BE2C (cell line): ENCODE measurements around the gene NCLN.
A peak's percentile ranks its signal among the peaks of the same experiment; 100 is the strongest.

Experiments
- DNase-seq: peaks from one replicate; pipeline ENCODE4 v3.0.0-alpha.2; 2020
- H3K27me3 ChIP-seq: fragments of 250-450 bp; sonication (Bioruptor Pico); 2 replicates; pipeline ENCODE4 v1.5.1; 2020; ENCODE audit warnings: mild to moderate bottlenecking
- H3K36me3 ChIP-seq: fragments of 250-450 bp; sonication (Bioruptor Pico); 2 replicates; pipeline ENCODE4 v1.5.1; 2020; ENCODE audit warnings: mild to moderate bottlenecking
- H3K4me1 ChIP-seq: fragments of 250-450 bp; sonication (Bioruptor Pico); 2 replicates; pipeline ENCODE4 v1.5.1; 2020
- H3K4me3 ChIP-seq: 2 replicates; pipeline ENCODE4 v1.5.1; 2011; ENCODE audit warnings: low read depth, low read length
- H3K9me3 ChIP-seq: fragments of 250-450 bp; sonication (Bioruptor Pico); 2 replicates; pipeline ENCODE4 v1.5.1; 2020
- CTCF ChIP-seq: IDR thresholded peaks from 2 replicates; pipeline ENCODE4 v1.5.1; 2012; ENCODE audit warnings: mild to moderate bottlenecking, low read depth, low read length

NCLN gene

GRCh38 chr19:3140667-3141038, 45.1 kb upstream of the NCLN start:
- no peak overlapping the region for H3K4me3 ChIP-seq
- DNase-seq: no peak
- H3K36me3 ChIP-seq: no peaks in the 10 kb centered on the region
- H3K27me3 ChIP-seq: no peaks in the 10 kb centered on the region
- H3K4me1 ChIP-seq: no peaks in the 10 kb centered on the region
- no peak for TF ChIP-seq CTCF
- no peaks in the 10 kb centered on the region for H3K9me3 ChIP-seq

GRCh38 chr19:3142292-3142670, 43.4 kb upstream of the NCLN start:
- no peaks in the 10 kb centered on the region for H3K4me1 ChIP-seq
- no peaks in the 10 kb centered on the region for H3K36me3 ChIP-seq
- no peaks in the 10 kb centered on the region for H3K27me3 ChIP-seq
- DNase-seq: no peak
- TF ChIP-seq CTCF: no peak
- no peak overlapping the region for H3K4me3 ChIP-seq
- no peaks in the 10 kb centered on the region for H3K9me3 ChIP-seq

- Histone ChIP-seq H3K4me1 (no peaks in the 10 kb centered on the region), H3K27me3 (no peaks in the 10 kb centered on the region), H3K9me3 (no peaks in the 10 kb centered on the region), H3K36me3 (no peaks in the 10 kb centered on the region), H3K4me3 (no peak overlapping the region)
- no peak for TF ChIP-seq CTCF
- no peak for DNase-seq
Measured at GRCh38 chr19:3142781-3143337, 42.9 kb upstream of the NCLN start.

GRCh38 chr19:3145909-3146676, 39.6 kb upstream of the NCLN start:
- Histone ChIP-seq H3K27me3 (no peaks in the 10 kb centered on the region; the same call in 1 of the 2 replicates), H3K4me3 (no peak overlapping the region), H3K9me3 (no peaks in the 10 kb centered on the region), H3K36me3 (no peaks in the 10 kb centered on the region), H3K4me1 (no peaks in the 10 kb centered on the region)
- no peak for TF ChIP-seq CTCF
- DNase-seq: no peak

GRCh38 chr19:3146677-3147100, 39.0 kb upstream of the NCLN start:
- H3K4me3 ChIP-seq: no peak overlapping the region
- no peaks in the 10 kb centered on the region; the same call in 1 of the 2 replicates for H3K27me3 ChIP-seq
- H3K9me3 ChIP-seq: no peaks in the 10 kb centered on the region
- no peaks in the 10 kb centered on the region for H3K36me3 ChIP-seq
- peak; percentile 51 for DNase-seq
- peak; percentile 77 for TF ChIP-seq CTCF
- H3K4me1 ChIP-seq: no peaks in the 10 kb centered on the region

GRCh38 chr19:3148503-3148902, 37.2 kb upstream of the NCLN start:
- Histone ChIP-seq H3K4me3 (no peak overlapping the region), H3K27me3 (no peaks in the 10 kb centered on the region; the same call in 1 of the 2 replicates), H3K9me3 (no peaks in the 10 kb centered on the region), H3K36me3 (no peaks in the 10 kb centered on the region), H3K4me1 (no peaks in the 10 kb centered on the region)
- no peak for TF ChIP-seq CTCF
- no peak for DNase-seq
